HL-60 (cell line): ENCODE results near the gene UGT1A5.

ENCODE experiments used
- CTCF ChIP-seq: IDR thresholded peaks from one replicate; pipeline ENCODE4 v1.5.1; 2011; ENCODE audit warnings: low read length, control low read depth, inconsistent platforms; ENCODE audit not compliant: insufficient read depth
- GABPA ChIP-seq: IDR thresholded peaks from 2 replicates; pipeline ENCODE4 v1.6.1; 2012; ENCODE audit warnings: low read depth

GRCh38 chr2:233764761-233765160 lies 52.1 kb downstream of the UGT1A5 start:
- TF ChIP-seq GABPA (no peak), CTCF (no peak)
